GM19035 (cell line): ENCODE results near the gene HOXA4.

Source experiments
- ATAC-seq: cut with Tn5 transposase; IDR thresholded peaks from one replicate; pipeline ENCODE4 v1.9.1; 2021; ENCODE audit not compliant: unreplicated experiment

Gene HOXA4

GRCh38 chr7:27147199-27148030, 16.9 kb upstream of the HOXA4 start, which contains the start of gene HOXA6:
HOXA6 (minus strand) TSS chr7:27147774; CDS start chr7:27147749, 25 bp downstream.
- ATAC-seq: no peak

GRCh38 chr7:27146491-27147198, 16.1 kb upstream of the HOXA4 start:
- no peak for ATAC-seq

GRCh38 chr7:27145914-27146412, 15.4 kb upstream of the HOXA4 start:
- ATAC-seq: no peak

- ATAC-seq: no peak
These were observed 14.8 kb upstream of the HOXA4 start for GRCh38 chr7:27145165-27145913.

GRCh38 chr7:27144781-27145164, 14.2 kb upstream of the HOXA4 start:
- no peak for ATAC-seq

- ATAC-seq: no peak
These were observed 13.6 kb upstream of the HOXA4 start for GRCh38 chr7:27143950-27144780.

GRCh38 chr7:27143023-27143949, 12.7 kb upstream of the HOXA4 start, which contains the start of gene HOXA5:
HOXA5 (minus strand) TSS chr7:27143681; CDS start chr7:27143607, 74 bp downstream.
- ATAC-seq: peak; percentile 73

- no peak for ATAC-seq
These were observed 12.0 kb upstream of the HOXA4 start for GRCh38 chr7:27142580-27143022.

GRCh38 chr7:27141923-27142579, 11.5 kb upstream of the HOXA4 start:
- ATAC-seq: no peak

- ATAC-seq: no peak
These were observed 10.8 kb upstream of the HOXA4 start for GRCh38 chr7:27141137-27141922.

- no peak for ATAC-seq
These were observed 9.7 kb upstream of the HOXA4 start for GRCh38 chr7:27140126-27140857.

GRCh38 chr7:27139334-27140125, 9.0 kb upstream of the HOXA4 start:
- ATAC-seq: no peak

- ATAC-seq: no peak
These were observed 8.4 kb upstream of the HOXA4 start for GRCh38 chr7:27138985-27139333.

- ATAC-seq: no peak
These were observed 7.9 kb upstream of the HOXA4 start for GRCh38 chr7:27138472-27138871.

- ATAC-seq: no peak
These were observed 7.2 kb upstream of the HOXA4 start for GRCh38 chr7:27137640-27138315.

- ATAC-seq: no peak
These were observed 3.8 kb upstream of the HOXA4 start for GRCh38 chr7:27134392-27134791.
